ENCODE measurements around the gene SRSF9. TPM values are rescaled to one million over a fixed set of nuclear protein-coding genes. Genes with fewer than 3 reads are reported as not detected.

Gene SRSF9
- total RNA-seq, 2 experiments from 2014 or later = 124 TPM

DNA sequence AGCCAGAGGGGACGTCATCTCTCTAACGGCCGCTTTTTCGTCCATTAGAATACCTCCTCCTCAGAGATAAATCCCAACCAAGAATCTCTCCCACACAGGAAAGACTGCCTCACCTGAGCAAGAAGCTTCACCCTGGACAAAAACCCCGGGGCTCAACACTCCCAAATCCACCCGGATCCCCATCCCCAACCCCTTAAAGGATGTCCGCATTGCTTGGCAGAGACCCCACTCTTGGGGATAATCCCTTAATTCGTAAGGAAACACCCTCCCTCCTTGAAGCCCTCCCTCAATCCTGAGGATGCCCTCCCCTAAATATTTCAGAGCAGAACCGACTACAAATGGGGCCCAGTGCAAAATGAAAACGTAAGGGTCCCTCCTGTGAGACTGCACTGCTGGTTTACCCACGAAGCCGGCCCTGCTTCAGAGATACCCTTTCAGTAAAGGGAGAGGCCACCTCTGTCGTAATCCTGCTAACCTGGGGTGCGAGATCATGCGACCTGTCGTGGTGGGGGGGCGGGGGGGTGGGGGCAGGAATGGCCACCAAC, 25.7 kb upstream of the SRSF9 start:
- peak overlapping the region; percentile 82 for H3K4me3 ChIP-seq (ENCODE audit: low read length)
- ChIA-PET POLR2A (interaction anchor here (1.0 to 3.5 kb wide), 7 partner anchors 27 to 294 kb away, joined by 3 to 27 read pairs (median 9); partner anchors contain the start of genes COQ5, RNU4-1, RNU4-2 and RPLP0), CTCF (interaction anchor here (1.4 to 3.3 kb wide), 2 partner anchors 26 to 55 kb away, joined by 3 to 14 read pairs; partner anchors contain the start of gene SRSF9)
- TF ChIP-seq, protein P1, sequence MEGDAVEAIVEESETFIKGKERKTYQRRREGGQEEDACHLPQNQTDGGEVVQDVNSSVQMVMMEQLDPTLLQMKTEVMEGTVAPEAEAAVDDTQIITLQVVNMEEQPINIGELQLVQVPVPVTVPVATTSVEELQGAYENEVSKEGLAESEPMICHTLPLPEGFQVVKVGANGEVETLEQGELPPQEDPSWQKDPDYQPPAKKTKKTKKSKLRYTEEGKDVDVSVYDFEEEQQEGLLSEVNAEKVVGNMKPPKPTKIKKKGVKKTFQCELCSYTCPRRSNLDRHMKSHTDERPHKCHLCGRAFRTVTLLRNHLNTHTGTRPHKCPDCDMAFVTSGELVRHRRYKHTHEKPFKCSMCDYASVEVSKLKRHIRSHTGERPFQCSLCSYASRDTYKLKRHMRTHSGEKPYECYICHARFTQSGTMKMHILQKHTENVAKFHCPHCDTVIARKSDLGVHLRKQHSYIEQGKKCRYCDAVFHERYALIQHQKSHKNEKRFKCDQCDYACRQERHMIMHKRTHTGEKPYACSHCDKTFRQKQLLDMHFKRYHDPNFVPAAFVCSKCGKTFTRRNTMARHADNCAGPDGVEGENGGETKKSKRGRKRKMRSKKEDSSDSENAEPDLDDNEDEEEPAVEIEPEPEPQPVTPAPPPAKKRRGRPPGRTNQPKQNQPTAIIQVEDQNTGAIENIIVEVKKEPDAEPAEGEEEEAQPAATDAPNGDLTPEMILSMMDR (IDR thresholded peaks at IDR 0.05) = no peak
- Mint-ChIP-seq H3K27ac (peak overlapping the region; percentile 82), H3K27me3 (no peaks in the 10 kb centered on the region), H3K4me3 (peak overlapping the region; percentile 92), H3K4me1 (ENCODE audit: low read depth) (peaks cover 38% of the 10 kb centered on the region), H3K9me3 (no peaks in the 10 kb centered on the region), H3K36me3 (ENCODE audit: low read depth) (peaks cover 36% of the 10 kb centered on the region)
- DNase-seq (no peak), ATAC-seq (ENCODE audit: poor library complexity) (peak; percentile 0)
- intact Hi-C loops (cut with DNase I, micrococcal nuclease) = loop anchor here in 1 of 2 experiments (1.0 to 5.0 kb wide), 3 partner anchors 26 to 58 kb away; partner anchors contain the start of genes COX6A1 and SRSF9
- H3K36me3 ChIP-seq (ENCODE audit: insufficient read depth, low read length) = peaks cover 10% of the 10 kb centered on the region
- H3K27me3 ChIP-seq (ENCODE audit: control insufficient read depth in 1 of 2, insufficient read depth in 2 of 2, low read length in 2 of 2) = no peaks in the 10 kb centered on the region
- no peaks in the 10 kb centered on the region for H3K9me3 ChIP-seq (ENCODE audit: control insufficient read depth in 1 of 2, insufficient read depth in 1 of 2, low read length in 2 of 2)
- peak overlapping the region; percentile 34 to 60 for H3K27ac ChIP-seq (ENCODE audit: low read depth in 1 of 2, low read length in 2 of 2)
- peaks cover 18% of the 10 kb centered on the region for H3K4me1 ChIP-seq (ENCODE audit: insufficient read depth, low read length)

DNA sequence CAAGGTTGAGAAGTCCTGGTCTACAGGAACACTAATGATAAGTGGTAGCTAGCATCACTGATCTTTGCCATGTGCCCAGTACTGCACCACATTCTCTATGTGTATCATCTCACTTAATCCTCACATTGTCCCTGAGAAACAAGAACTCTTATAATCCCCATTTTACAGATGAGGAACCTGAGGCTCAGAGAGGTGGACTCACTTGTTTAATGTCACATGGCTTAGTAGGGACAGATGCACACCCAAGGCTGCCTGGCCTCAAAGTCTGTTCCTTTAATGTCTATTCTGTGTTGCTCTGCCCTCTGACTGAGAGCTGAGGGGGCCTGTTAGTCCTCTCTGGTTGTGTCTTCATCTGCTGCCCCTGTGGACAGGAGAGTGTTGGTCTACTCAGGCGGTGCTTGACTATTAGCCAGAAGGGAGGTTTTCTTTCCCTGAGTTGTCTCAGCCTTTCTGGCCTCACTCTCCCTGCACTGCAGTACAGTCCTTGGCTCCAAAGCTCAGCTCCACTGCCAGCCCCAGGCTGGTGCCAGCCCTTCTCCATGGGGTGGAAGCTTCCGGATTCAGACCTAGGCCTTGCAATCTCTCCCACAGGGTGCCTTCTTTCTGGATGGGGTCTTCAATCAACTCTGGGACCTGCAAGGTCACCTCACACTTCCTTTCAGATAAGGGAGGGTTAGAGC, 21.4 kb upstream of the SRSF9 start:
- H3K27ac Mint-ChIP-seq = no peak overlapping the region
- TF ChIP-seq, protein P1 (IDR thresholded peaks at IDR 0.05) = no peak
- H3K9me3 Mint-ChIP-seq = no peaks in the 10 kb centered on the region
- H3K4me3 Mint-ChIP-seq = no peak overlapping the region
- H3K27me3 Mint-ChIP-seq = no peaks in the 10 kb centered on the region
- intact Hi-C loops (cut with DNase I, micrococcal nuclease) = no loop called here
- no peaks in the 10 kb centered on the region for H3K36me3 ChIP-seq (ENCODE audit: insufficient read depth, low read length)
- POLR2A ChIA-PET = interaction anchor here (1.0 kb wide), 1 partner anchor 45 kb away, joined by 3 read pairs; no protein-coding TSS in a partner anchor
- ATAC-seq (ENCODE audit: poor library complexity) = no peak
- CTCF ChIA-PET = interaction anchor here (1.4 kb wide), 1 partner anchor 21 kb away, joined by 4 read pairs; the partner anchor contains the start of gene SRSF9
- no peaks in the 10 kb centered on the region for H3K27me3 ChIP-seq (ENCODE audit: control insufficient read depth in 1 of 2, insufficient read depth in 2 of 2, low read length in 2 of 2)
- H3K9me3 ChIP-seq (ENCODE audit: control insufficient read depth in 1 of 2, insufficient read depth in 1 of 2, low read length in 2 of 2) = no peaks in the 10 kb centered on the region
- no peak overlapping the region for H3K4me3 ChIP-seq (ENCODE audit: low read length)
- no peak overlapping the region for H3K27ac ChIP-seq (ENCODE audit: low read depth in 1 of 2, low read length in 2 of 2)
- peaks cover 8% of the 10 kb centered on the region for H3K4me1 ChIP-seq (ENCODE audit: insufficient read depth, low read length)
- H3K36me3 Mint-ChIP-seq (ENCODE audit: low read depth) = peaks cover 4% of the 10 kb centered on the region
- peaks cover 13% of the 10 kb centered on the region for H3K4me1 Mint-ChIP-seq (ENCODE audit: low read depth)
- no peak for DNase-seq

DNA sequence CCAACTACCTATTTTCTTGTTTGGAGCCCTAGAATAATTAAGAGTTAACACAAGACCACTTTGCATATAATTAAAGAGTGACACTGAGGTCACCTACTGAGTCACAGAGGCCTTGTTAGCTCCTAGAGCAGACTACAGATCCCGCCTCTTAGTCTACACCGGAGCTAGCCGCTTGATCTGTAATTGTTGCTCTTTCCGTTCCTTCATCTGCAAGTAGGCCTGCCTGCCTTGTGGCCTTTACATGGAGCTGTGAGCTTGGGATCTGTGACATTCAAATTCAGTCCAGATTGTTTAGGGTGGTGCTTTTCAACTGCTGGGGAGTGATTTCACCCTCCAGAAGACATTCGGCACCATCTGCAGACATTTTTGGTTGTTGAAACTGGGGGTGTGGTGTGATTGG, 20.8 kb upstream of the SRSF9 start:
- no peaks in the 10 kb centered on the region for H3K9me3 Mint-ChIP-seq
- ChIA-PET POLR2A (no interaction called here), CTCF (interaction anchor here (1.4 kb wide), 1 partner anchor 20 kb away, joined by 4 read pairs; the partner anchor contains the start of gene SRSF9)
- no peaks in the 10 kb centered on the region for H3K9me3 ChIP-seq (ENCODE audit: control insufficient read depth in 1 of 2, insufficient read depth in 1 of 2, low read length in 2 of 2)
- no peaks in the 10 kb centered on the region for H3K36me3 ChIP-seq (ENCODE audit: insufficient read depth, low read length)
- H3K4me3 ChIP-seq (ENCODE audit: low read length) = no peak overlapping the region
- intact Hi-C loops (cut with DNase I, micrococcal nuclease) = no loop called here
- DNase-seq (no peak), ATAC-seq (ENCODE audit: poor library complexity) (no peak)
- H3K27ac Mint-ChIP-seq = no peak overlapping the region
- H3K36me3 Mint-ChIP-seq (ENCODE audit: low read depth) = no peaks in the 10 kb centered on the region
- no peaks in the 10 kb centered on the region for H3K27me3 Mint-ChIP-seq
- peaks cover 6% of the 10 kb centered on the region for H3K4me1 Mint-ChIP-seq (ENCODE audit: low read depth)
- TF ChIP-seq, protein P1 (IDR thresholded peaks at IDR 0.05) = no peak
- no peak overlapping the region for H3K27ac ChIP-seq (ENCODE audit: low read depth in 1 of 2, low read length in 2 of 2)
- peaks cover 5% of the 10 kb centered on the region for H3K4me1 ChIP-seq (ENCODE audit: insufficient read depth, low read length)
- H3K27me3 ChIP-seq (ENCODE audit: control insufficient read depth in 1 of 2, insufficient read depth in 2 of 2, low read length in 2 of 2) = no peaks in the 10 kb centered on the region
- H3K4me3 Mint-ChIP-seq = peak overlapping the region; percentile 2
